GM18505 (cell line): ENCODE results near the gene GLRA2.
A peak's percentile ranks its signal among the peaks of the same experiment; 100 is the strongest.

ENCODE experiments used
- ATAC-seq: cut with Tn5 transposase; IDR thresholded peaks from one replicate; pipeline ENCODE4 v1.9.1; 2021; ENCODE audit not compliant: unreplicated experiment
- POLR2A ChIP-seq: IDR thresholded peaks from 4 replicates; pipeline ENCODE4 v1.6.1; 2011; ENCODE audit warnings: borderline replicate concordance; ENCODE audit not compliant: insufficient read depth, insufficient read length; ENCODE audit errors: extremely low read depth

Gene GLRA2

DNA sequence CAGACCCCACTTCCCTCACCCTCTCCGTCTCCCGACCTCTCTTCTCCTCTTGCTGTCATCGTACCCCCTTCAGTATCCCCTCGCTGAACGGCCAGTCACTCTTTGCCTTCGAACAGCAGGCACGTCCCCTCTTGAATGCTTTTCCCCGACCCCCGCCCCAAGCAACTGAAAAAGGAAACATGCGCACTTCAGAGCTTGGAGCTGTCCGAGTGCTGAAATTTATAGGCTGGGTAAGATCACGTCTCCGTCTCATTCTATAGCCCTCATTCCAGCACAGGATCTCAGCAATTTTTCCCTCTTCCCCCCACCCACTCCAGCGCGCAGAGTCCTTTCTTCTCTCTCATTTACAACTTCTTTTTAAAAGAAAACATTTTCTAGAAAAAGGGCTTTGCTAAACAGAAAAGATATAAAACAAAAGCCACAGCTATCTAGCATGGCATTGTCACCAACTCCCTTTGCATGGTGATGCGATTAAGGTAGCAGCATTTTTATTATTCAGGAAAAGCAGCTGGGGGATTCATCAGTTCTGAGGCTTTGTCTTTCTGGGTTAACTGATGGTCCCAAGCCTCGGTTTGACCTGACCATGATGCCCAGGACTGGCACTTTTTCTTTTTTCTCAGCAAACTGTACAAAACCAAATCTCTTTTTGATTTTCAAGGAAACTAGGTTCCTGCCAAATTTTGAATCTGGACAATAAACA lies at the start of gene GLRA2:
GLRA2 (plus strand) TSS at position 247 of the 700 bp plus-strand sequence. CDS start 522 bp downstream, outside the sequence.
- no peak for ATAC-seq
- TF ChIP-seq POLR2A: no peak

DNA sequence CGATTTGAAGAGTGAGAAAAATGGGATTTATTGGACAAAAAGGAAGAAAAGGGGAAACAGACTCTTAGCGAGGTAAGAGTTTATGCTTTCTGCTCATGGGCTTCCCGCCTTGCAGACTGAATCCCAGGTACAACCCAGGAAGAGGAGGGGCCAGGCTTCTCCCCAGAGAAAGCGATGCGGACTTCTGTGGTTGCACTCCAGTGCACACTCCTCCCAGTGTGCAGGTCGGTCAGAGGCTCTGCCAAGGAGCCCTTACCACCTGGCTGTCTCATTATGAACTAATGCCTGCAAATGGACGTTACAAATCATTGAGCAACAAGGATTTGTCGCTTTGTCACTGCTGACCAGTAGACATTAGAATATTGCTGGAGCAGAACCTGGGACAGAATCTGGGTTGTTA lies 39.9 kb upstream of the GLRA2 start:
- no peak for ATAC-seq
- no peak for TF ChIP-seq POLR2A

DNA sequence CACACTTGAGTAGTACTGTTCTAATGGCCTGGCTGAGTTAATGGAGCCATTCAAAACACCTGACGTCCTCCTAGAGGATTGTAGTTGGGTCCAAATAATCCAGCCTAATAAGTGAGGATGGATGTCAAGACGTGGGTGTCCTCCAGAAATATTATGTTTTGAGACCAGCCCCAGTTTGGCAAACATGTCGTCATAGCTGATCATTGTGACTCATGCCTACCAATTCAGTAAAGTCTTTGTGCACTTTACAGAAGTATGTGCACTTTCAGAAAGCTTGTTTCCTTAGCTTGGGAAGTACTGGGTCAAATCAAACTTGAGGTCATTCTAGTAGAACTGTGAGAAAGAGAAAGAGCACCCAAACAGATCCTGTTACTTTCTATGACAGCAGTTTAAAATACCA lies 37.6 kb upstream of the GLRA2 start:
- no peak for TF ChIP-seq POLR2A
- no peak for ATAC-seq

DNA sequence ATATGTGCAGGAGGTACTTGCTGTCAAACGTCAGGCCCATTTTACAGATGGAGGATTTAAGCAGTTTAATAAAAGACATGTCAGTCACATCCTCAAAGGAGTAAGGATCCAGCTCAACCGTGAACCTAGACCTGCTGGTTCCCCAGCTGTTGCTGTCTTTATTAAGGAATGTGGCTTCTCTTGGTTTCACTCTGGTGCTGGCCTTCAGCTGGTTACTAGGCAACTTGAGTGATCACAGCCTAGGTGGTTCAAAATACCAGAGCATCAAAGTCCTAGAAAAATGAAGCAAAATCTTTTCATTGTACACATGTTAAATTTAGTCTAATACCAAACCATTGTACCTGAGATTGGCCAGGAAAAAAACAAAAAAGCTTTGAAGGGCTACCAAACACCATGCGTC lies 32.7 kb upstream of the GLRA2 start:
- ATAC-seq: peak; percentile 25
- no peak for TF ChIP-seq POLR2A

DNA sequence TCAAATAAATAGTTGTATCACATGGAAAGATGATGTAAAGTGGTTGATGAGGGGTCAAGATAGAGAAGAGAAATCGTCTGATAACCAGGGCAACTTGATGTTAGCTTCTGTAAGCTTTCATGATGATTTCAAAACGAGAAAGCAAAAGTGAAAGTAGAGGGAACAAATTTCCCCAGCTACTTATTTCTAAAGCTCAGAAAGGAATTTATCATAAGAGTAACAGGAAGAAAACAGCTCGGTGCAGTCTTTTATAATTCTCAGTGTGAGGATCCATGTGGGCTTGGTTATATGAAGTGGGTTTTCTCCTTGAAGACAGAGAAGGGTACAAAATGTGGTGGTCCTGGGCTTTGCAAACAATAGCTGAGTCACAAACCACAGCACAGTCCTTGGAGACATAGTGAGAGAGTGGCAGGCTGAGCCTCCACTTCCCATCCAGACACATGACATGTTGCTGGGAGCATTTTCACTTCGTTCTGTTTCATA lies 32.1 kb upstream of the GLRA2 start:
- TF ChIP-seq POLR2A: no peak
- ATAC-seq: peak; percentile 71

DNA sequence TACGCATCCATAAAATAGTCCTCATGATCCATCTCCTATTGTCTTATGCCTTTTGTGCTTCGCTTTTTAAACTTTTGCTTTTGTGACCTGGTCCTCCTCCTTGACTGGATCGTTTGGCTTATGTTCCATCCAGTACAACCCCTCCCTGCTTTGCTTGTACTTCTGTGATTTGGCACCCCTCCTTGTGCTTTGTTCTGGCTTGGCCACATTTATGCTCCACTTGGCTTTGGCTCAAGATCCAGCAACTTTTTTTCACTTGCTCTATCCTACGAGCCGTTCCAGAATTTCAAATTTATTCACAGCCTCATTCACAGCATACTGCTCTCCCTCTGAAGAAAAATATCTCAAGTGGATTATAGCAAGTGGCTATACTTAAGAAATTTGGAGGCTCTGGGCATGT lies 28.0 kb upstream of the GLRA2 start:
- TF ChIP-seq POLR2A: no peak
- no peak for ATAC-seq

DNA sequence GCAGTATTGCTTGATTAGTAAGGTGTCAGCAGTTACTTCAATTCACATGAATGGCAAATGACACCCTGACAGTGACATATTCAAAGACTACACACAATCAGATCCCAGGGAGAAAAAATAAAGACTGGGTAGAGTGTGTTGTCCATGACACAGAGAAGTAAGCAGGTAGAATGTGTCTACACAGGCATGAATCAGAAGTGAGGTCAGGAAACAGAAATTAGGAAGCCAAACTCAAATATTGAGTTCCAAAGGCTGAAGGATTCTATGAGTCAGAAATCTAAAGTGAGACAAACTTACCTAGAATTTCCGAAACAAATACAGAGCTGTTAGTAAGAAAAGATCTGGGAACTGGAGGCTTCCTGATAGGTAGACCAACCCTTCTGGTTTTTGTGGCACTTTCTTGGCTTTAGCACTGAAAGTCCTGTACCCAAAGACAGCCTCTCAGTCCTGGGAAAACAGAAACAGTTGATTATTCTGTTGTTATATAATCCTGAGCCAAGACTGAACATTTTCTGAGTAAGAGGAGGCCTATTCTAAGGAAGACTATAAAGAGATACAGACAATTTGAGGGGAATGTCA lies 24.3 kb upstream of the GLRA2 start:
- TF ChIP-seq POLR2A: no peak

DNA sequence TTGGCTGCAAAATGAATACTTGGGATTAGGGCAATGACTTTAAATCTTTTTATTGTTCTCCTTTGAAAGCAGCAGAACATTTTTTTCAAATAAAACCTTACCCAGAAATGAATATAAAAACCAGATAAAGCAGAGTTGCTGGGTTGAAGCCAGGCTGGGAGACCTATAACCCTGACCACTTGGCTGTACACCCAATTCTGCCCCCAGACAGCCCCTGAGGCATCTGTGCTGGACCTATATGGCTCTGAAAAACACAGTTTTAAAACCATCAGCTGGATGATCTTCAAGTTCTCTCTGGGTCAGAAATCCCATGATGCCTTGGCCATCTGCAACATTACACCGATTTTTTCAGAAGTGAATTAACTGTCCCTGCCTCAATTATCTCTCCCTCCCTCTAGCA lies 23.7 kb upstream of the GLRA2 start:
- ATAC-seq: no peak
- no peak for TF ChIP-seq POLR2A

More for the DNA sequence above, 24.3 kb upstream of the GLRA2 start:
- no peak for ATAC-seq

DNA sequence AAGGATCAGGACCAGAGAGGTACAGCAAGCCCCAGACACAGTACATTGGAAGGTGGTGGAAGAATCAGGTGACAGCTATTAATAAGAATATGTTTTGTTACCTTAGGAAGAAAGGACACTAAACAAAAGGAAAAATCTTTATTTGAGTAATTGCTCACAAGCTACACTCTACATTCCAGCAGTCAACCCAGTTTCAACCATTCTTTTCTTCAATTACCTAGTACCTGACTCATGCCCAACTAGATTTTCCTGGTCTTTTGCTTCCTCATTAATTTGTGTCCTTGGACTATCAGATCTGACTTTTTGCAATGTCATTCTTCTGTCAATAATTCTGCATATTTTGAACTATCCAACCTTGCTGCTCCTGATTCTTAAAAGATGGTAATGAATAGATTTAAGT lies 22.5 kb upstream of the GLRA2 start:
- no peak for ATAC-seq

DNA sequence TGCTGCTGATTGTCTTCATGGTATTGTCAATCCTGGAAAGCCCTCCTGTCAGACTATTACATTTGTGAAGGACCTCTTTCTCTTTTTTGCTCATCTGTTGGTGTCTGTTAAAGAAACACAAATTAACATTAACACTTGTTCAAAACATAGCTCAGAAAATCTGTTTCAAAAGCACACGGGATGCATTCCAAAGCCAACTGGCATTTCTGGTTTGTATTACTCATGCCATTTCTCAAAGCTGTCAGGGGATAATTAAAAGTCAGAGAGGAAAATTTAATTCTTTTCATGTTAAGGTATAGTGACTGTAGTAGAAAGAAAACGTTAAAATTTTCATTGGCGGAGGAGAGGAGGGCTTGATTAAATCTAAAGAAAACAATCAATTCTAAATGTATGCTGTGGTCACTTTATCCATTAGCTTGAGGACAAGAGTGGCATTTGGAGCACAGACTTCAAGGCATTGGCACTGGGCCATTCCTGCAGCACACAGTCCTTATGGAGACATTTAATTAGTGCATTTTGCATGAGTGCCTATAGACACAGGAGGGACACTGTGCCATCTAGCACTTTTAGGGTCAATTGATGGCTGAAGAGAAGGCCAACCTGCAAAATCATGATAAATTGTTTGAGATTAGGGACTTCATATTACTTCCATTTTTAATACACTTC lies 21.2 kb upstream of the GLRA2 start:
- no peak for TF ChIP-seq POLR2A
- ATAC-seq: no peak

More for the DNA sequence above, 22.5 kb upstream of the GLRA2 start:
- TF ChIP-seq POLR2A: no peak

DNA sequence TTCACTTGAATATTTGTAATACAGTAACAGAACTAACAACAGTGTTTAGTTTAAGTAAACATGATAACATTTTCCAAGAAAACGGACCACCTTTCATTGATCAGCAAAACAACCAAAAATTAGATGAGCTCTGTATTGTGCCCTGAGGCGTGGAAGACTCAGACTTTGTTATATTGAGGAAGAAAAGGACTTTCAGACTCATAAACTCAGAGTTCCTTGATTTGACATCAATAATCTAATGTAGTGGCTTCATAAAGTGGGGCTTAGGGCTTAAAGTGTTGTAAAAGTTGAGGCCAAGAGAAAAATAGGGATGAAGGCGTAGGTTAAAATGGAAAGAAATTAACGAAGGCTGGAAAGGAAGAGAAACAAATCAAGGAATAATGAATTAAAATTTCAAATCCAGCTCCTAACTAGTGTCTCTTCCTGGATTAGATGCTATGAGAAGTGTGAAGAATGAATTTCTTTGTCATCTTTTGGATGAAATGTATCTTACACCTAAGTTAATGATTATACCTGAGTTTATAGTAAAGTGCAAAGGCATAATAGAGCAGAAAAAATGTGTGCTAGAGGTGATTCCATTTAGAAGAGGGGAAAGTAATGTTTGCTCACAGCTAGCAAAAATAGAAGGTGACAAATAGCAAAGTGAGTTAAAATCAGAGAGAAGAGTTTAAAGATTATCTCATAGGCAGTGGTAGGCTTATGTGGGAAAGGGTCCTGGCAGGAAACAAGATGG lies 19.8 kb upstream of the GLRA2 start:
- no peak for TF ChIP-seq POLR2A
- ATAC-seq: no peak

DNA sequence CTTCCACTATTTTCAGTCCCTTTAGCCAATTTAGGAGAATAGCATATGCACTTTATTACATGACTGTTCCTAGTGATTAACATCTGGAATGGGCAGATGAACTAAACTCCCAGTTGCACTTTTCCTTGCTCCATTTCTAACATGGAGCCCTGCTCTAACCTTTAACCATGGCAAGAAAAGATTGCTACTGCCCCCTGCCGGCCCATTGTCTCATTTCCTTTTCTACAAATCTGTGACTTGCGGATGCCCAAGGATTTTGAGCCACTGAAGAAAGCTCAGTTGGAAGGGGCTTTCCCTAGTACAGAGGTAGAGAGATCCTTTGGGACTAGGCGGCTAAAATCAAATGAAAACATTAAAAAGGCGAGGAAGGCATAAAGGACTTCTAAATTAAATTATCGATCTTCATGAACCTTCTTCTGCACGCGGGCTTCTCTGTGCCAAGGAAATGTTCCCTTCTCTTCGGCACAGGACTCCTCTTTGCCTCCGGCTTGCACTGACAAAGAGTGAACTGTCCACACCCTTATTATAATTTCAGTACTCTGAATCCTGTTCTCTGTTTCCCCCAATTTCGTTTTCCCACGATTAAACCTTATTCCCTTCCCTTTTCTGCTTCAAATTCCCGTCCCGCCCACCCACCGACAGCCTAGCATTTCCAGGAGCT lies 577 bp upstream of the GLRA2 start:
- no peak for TF ChIP-seq POLR2A
- ATAC-seq: no peak

DNA sequence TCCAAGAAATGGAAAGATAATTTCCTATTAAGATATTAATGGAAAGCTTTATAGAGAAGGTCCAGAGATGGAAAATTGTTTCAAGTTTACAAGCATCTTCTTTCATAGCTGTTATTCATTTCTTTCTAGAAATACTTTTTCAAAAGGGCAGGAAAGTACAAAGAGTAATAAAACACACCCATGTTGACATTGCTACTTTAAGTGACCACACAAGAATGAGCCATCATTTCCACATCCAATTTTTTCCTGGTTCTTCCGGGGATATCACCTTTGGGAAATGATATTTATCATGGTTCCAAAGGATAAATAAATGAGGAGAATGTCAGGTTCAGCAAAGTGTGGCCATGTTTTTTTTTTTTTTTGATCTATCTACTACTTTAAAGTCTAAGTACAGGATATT lies 4.5 kb downstream of the GLRA2 start:
- no peak for TF ChIP-seq POLR2A
- no peak for ATAC-seq

DNA sequence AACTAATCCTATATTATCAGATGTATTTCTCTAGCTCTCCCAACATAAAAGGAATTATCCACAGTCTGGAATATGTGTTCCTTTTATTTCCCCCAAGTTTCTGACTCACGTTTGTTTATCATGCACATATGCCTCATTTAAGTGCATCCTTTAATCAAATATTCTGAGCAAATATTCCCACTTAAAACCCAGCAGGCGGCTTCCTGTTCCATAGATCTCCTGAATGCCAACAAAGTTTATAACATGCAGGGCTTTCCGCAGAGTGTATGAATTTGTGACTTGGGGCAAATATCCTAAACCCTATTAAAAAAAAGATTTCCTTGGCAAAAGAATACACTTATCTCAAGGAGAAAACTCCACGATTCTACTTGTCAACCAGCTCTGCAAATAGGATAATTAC lies 16.9 kb downstream of the GLRA2 start:
- no peak for TF ChIP-seq POLR2A
- ATAC-seq: no peak
